CD4-positive, alpha-beta T cell treated with Interleukin-15 for 4 hours (primary cell): ENCODE results near the gene NR2F2.

ENCODE experiments used
- DNase-seq: peaks from one replicate; pipeline ENCODE4 v3.0.0-alpha.2; 2020; ENCODE audit warnings: low spot score

The NR2F2 gene

GRCh38 chr15:96330450-96331143, at the start of gene NR2F2:
Gene NR2F2, plus strand, starts transcription at chr15:96330700. Its CDS starts 1,406 bp downstream, at chr15:96332106.
- DNase-seq = peak; percentile 22

DNA sequence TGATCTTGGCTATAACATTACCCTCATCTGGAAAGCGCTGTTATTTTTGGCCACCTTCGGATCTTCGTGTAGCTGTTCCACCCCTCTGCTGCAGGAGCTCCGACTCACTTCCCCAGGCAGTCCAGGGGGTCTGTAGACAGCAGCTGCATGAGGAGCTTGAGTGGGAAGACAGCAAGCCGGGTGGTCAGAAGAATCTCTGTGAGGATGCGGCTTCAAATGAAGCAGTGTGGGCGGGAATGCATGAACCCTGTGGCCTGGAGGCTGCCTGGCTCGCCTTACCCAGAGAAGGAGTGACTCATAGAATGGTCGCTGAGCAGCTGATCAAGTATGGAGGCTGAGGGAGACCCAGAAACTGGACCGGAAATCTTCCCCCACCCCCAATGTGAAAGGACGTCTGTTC, 45.2 kb upstream of the NR2F2 start:
- no peak for DNase-seq

- DNase-seq = no peak
These were observed 44.7 kb upstream of the NR2F2 start for GRCh38 chr15:96285729-96286254.

DNA sequence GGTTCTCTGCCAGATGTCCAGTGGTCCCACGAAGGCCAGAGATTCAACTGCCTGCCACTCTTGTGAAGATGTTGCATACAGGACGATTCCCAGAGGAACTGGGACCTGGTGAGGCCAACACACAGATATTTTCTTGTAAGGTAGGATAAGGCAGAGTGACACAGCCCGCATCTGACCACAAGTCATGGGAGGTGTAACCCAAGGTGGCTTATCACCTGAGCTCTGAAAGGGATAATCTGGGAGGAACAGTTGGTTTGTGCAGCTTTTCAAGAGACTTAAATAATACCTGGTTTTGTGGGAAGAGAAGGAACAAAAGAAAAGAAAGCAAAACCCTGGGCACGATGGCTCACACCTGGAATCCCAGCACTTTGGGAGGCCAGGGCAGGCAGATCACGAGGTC, 39.8 kb upstream of the NR2F2 start:
- DNase-seq = no peak

- DNase-seq = no peak
These were observed 37.9 kb upstream of the NR2F2 start for GRCh38 chr15:96292635-96293034.

DNA sequence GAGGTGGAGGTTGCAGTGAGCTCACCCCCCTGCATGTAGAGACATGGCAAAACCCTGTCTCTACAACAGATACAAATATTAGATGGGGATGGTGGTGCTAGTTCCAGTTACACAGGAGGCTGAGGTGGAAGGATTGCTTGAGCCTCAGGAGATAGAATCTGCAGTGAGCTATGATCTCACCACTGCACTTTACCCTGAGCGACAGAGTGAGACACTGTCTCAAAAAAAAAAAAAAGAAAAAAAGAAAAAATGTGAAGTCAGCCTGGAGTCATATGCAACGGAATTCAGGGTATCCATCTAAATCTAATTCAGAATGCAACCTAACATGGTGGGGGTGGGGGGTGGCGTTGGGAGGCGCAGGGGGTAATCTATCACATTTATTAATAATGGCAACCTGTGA, 37.1 kb upstream of the NR2F2 start:
- no peak for DNase-seq

DNA sequence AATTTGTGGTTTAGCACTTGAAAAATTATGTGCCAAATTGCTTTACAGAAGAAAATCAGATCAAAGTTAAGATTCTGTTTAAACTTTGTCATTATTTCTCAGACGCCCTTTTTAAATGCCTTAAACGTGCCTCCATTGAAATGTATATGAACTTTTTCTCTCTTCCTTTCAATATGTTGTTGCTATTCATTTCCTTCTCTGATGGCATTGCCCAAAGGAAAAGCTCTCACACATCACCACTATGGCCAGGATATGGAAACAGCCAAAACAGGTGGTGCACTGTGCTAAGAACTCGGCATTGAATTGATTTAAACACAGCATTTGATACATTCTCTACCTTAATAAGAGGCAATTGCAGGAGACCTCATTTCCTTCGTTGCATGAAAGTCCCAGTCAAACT, 35.7 kb upstream of the NR2F2 start:
- no peak for DNase-seq

DNA sequence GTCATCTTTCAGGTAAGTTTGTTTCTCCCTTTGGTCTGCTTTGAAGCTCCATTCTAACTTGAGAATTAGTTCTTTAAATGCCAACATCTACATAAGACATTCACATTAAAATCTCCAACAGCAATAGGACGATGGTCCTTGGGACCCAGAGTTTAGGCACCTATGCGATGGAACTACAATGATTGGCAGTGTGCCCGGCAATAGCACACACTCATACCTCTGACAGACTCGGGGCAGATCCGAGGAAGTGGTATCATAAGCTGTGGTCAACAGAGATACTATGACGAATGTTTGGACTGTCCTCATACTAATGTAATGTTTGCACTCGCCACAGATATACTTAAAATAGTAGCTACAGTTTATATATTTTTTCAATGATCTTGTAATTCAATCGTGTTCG, 34.2 kb upstream of the NR2F2 start:
- no peak for DNase-seq

DNA sequence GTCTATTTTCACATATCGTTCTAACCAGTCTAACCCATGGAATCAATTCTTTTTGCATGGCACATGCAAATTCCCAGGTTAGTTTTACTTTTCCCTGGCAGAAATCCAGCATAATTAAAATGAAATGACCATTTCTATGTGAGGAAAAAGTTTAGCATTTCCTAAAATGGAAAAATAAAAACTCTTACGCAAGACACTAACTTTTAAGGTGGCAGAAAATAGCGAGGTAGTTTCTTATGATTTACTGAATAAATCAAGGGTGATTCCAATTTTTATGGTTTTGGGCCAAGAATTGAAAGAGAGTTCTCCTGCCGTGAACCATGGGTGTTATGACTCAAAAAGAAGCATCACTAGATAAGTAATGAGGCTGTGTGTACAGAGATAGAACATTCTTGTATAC, 32.7 kb upstream of the NR2F2 start:
- no peak for DNase-seq

DNA sequence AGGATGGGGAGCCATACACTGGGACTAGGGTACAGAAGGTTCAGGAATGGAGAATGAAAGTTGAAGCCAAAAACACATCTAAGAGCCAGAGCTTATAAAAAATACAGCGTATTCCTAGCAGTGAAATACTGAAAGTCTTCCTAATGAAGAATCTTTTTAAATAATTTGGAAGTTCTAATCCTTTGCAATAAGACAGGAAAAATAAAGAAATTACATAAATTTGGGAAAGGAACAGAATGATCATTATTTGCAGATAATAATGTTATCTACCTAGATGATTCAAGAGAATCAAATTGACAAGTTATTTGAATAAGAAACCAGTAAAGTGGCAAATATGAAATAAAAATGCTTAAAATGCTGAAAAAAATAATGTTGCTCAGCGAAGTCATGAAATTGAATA, 32.3 kb upstream of the NR2F2 start:
- DNase-seq = no peak

- DNase-seq = no peak
These were observed 29.7 kb upstream of the NR2F2 start for GRCh38 chr15:96300836-96301235.

DNA sequence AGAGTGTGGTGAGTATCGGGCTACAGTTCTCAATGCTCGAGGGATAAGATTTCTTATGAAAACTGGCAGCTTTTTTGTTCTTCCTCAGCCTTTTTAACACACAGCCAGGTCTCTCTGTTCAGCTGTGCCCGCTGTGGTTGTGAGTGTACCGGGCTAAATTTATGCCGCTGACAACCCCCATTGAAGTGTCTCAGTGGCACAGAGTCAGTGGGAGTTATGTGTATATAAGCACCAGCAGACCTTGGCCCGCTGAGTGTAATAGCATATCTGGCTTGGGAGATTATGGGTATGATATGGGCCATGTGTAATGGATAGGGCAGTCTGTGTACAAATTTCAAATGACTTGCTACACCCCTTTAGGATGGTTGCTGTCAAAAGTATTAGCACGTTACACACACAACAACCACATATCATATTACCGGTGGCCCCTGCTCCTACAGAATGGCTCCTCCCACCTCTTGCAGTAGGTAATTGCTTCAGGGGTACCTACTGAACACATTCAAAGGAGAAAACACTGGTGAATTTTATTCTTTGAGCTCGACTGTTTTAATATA, 26.9 kb upstream of the NR2F2 start:
- DNase-seq = no peak

DNA sequence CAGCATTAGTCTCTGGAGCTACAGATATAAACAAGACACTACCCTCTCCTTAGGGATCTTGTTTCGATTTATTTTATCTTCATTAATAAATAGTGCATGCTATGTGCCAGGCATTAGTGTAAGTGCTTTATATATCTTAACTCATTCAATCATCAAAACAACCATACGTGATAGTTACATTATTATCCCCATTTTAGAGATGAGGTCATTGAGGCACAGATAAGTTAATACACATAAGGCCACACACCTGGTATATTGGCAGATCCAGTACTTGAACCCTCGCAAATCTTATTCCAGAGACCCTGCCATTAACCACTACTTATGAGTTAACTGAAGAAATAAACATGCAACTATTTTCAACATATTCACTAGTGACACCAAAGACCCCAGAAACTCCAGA, 25.7 kb upstream of the NR2F2 start:
- DNase-seq = no peak

- DNase-seq = no peak
These were observed 24.2 kb upstream of the NR2F2 start for GRCh38 chr15:96306321-96306720.

DNA sequence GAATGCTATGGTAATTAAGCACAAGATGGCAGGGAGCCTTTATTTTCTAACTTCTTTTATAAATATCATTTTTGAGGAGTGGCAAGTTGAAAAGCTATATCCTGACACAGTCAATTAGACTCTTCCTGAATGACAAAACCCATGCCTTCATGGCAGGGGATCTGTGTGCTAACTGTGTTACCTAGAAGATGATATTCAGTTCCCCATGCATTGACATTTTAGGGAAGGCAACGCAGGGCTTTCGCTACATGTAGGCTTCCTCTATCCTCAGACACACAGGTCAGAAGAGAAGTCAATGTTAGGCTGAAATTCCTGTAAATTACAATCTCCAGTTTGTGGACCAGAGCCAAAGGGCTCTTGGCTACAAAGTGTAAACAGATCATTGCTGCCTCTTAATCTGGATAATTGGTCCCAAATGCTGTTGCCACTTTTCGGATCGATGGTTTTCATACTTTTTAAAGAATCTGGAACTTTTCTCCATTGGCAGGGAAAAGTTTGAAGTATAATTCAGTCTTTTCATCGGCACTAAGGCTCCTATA, 22.6 kb upstream of the NR2F2 start:
- no peak for DNase-seq

DNA sequence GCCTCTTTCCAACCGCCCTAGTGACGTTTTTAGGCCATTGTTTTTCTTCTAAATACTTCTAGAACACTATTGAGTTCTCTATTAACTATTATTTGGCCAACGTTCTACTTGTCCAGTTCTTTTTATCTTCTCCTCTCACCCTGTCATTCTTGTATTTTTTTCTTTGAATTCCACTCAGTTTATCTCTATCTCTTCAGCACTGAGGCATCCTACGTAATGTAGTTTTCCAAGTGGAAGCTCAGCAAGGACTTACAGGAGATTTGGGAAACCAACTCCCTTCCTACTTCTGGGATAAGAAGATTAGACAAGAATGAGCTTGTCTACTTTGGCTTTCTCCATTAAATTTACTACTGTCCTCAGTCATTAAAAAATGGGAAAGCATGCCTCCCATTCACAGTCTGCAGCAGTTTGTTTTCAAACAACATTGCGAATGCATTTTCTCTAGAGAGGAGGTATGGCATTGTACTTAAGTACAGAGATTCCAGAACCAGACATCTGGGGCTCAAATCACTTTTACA, 21.3 kb upstream of the NR2F2 start:
- no peak for DNase-seq

GRCh38 chr15:96311256-96311955, 19.1 kb upstream of the NR2F2 start:
- no peak for DNase-seq

- DNase-seq = no peak
These were observed 18.6 kb upstream of the NR2F2 start for GRCh38 chr15:96311956-96312294.

GRCh38 chr15:96312641-96313335, 17.7 kb upstream of the NR2F2 start:
- DNase-seq = no peak

DNA sequence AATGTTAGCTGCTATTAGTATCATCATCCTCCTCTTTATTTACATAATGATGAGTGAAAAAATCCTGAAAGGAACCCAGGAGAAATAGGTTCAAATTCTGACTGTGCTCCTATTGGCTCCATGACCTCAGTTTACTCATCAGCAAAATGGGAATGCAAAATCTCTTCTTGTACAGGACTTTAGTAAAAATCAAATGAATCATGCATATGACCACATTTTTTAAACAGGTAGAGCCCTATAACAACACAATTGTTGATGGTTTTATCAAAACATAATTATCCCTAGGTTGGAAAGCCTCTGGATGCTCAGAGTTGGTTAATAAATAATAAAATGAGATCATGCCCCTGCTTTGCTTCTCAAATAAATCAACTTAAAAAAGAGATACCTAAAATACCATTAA, 16.0 kb upstream of the NR2F2 start:
- no peak for DNase-seq

GRCh38 chr15:96314963-96315362, 15.5 kb upstream of the NR2F2 start:
- no peak for DNase-seq

DNA sequence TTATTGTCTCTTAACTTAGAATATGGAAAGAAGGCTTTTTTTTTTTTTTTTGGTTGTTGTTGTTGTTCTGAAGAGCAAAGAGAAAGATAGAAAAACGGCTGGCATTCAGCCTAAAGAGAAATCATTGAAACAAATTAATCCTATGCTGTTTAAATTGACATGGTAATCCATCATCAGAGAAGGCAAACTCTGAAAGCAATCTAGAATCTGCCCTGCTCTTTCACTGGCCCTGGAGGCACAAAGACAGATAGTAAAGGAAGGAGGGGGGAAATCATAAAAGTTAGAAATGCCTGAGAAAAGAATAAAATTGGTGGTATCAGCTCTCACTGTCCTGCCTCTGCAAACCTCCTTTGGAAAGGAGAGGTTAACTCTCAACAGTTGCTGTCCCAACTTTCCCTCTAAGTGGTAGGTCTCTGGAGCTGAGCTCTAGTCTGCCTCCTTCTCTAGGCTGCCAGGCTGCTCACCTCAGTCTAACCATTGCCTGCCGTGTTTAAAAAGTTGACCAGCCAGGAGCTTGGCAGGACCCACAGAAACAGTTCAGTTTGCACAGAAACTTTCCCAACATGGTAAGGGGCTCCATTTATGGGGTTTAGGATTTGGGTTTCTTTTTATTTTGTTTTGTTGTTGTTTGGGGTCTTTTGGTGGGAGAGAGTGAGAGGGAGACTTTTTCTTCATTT, 13.4 kb upstream of the NR2F2 start:
- DNase-seq = no peak
